ENCODE results near the gene ZNF254. TPM values are rescaled to one million over a fixed set of nuclear protein-coding genes. Genes with fewer than 3 reads are reported as not detected.
"Not testable (repeated sequence)": the region's sequence is repeated elsewhere in the genome, so short reads cannot be mapped to it uniquely, and the experiment has no call there.

ZNF254 gene
- total and polyA plus RNA-seq, 12 donors: 3.9 to 27.4 (median 15.3) TPM

DNA sequence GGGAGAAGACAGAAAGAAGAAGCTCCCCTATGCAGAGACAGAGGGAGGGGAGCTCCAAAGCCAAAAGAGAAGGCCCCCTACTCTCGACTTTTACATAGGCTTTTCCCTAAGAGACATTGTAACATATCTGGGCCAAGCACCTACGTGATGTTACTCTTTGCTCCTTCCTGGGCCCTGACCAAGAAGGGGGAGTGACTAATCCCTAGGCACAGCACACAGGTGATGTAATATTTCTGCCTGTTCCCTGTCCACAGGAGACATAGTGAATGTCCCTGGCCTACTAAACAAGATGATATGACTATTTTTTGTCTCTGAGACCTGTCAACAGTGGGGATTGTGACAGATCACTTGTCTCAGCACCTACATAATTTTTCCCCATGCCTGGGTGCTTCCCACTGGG is 15.9 kb upstream of the ZNF254 start:
- no peak overlapping the region for H3K27ac ChIP-seq
- no peak for TF ChIP-seq POLR2A (IDR thresholded peaks at IDR 0.05)
- TF ChIP-seq, protein P1, sequence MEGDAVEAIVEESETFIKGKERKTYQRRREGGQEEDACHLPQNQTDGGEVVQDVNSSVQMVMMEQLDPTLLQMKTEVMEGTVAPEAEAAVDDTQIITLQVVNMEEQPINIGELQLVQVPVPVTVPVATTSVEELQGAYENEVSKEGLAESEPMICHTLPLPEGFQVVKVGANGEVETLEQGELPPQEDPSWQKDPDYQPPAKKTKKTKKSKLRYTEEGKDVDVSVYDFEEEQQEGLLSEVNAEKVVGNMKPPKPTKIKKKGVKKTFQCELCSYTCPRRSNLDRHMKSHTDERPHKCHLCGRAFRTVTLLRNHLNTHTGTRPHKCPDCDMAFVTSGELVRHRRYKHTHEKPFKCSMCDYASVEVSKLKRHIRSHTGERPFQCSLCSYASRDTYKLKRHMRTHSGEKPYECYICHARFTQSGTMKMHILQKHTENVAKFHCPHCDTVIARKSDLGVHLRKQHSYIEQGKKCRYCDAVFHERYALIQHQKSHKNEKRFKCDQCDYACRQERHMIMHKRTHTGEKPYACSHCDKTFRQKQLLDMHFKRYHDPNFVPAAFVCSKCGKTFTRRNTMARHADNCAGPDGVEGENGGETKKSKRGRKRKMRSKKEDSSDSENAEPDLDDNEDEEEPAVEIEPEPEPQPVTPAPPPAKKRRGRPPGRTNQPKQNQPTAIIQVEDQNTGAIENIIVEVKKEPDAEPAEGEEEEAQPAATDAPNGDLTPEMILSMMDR (IDR thresholded peaks at IDR 0.05): no peak
- 69 to 81% (median 73%) methylated on average over 2 of the region's 2 CpGs for WGBS, 4 donors
- no peaks in the 10 kb centered on the region for H3K27me3 ChIP-seq
- H3K36me3 ChIP-seq (replicated peaks in 1 of 2): peaks cover 0 to 8% of the 10 kb centered on the region in 2 donors
- no peaks in the 10 kb centered on the region for H3K4me1 ChIP-seq (replicated peaks in 1 of 2)
- no peak overlapping the region for H3K4me3 ChIP-seq
- peak in 3 of 7 donors; percentile 18 to 29 (median 23) for DNase-seq
- intact Hi-C loops (cut with DNase I): no loop called here
- no peaks in the 10 kb centered on the region for H3K9me3 ChIP-seq (replicated peaks in 1 of 3)

DNA sequence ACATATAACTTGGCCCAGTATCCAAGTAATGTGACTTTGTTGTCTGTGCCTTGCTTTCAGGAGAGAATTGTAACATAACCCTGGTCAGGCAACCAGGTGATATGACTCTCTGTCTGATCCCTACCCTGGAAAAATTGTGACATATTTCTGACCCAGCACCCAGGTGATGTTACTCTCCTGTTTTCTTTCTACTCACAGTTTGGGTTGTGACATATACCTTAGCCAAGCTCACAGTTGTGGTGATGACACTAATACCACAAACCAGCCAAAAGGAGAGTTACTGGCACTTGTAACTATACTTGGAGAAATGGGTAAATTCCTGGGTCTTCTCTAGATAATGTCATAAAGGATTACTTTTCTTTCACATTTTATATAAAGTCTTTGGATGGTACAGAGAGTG is 14.3 kb upstream of the ZNF254 start:
- no peaks in the 10 kb centered on the region for H3K9me3 ChIP-seq (replicated peaks in 1 of 3)
- peaks cover 0 to 3% of the 10 kb centered on the region in 2 donors for H3K36me3 ChIP-seq (replicated peaks in 1 of 2)
- H3K4me3 ChIP-seq: no peak overlapping the region
- no peak overlapping the region for H3K27ac ChIP-seq
- intact Hi-C loops (cut with DNase I): no loop called here
- no peaks in the 10 kb centered on the region for H3K4me1 ChIP-seq (replicated peaks in 1 of 2)
- TF ChIP-seq, protein P1 (IDR thresholded peaks at IDR 0.05): no peak
- TF ChIP-seq POLR2A (IDR thresholded peaks at IDR 0.05): no peak
- no peak for DNase-seq
- H3K27me3 ChIP-seq: no peaks in the 10 kb centered on the region

DNA sequence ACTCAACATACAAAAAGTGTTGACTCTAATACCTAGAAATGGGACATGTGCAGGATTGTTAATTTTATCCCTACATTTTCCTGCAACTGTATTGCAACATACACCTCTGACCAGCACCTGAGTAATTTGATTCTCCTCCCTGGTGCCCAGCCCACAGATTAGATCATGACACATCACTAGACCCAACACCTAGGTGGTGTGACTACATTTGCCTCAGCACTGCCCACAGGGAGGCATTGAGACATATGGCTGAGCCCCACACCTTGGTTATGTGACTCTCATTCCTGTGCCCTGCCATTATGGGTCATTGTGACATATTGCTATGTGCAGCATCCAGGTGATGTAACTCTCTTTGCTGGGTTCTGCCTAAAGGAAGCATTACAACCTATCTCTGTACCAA is 13.2 kb upstream of the ZNF254 start:
- intact Hi-C loops (cut with DNase I): no loop called here
- Histone ChIP-seq H3K36me3 (replicated peaks in 1 of 2) (no peaks in the 10 kb centered on the region), H3K27ac (no peak overlapping the region), H3K27me3 (no peaks in the 10 kb centered on the region), H3K9me3 (replicated peaks in 1 of 3) (no peaks in the 10 kb centered on the region), H3K4me3 (no peak overlapping the region), H3K4me1 (replicated peaks in 1 of 2) (no peaks in the 10 kb centered on the region)
- TF ChIP-seq POLR2A (IDR thresholded peaks at IDR 0.05): no peak
- TF ChIP-seq, protein P1 (IDR thresholded peaks at IDR 0.05): no peak
- DNase-seq: peak in 1 of 7 donors; percentile 40

DNA sequence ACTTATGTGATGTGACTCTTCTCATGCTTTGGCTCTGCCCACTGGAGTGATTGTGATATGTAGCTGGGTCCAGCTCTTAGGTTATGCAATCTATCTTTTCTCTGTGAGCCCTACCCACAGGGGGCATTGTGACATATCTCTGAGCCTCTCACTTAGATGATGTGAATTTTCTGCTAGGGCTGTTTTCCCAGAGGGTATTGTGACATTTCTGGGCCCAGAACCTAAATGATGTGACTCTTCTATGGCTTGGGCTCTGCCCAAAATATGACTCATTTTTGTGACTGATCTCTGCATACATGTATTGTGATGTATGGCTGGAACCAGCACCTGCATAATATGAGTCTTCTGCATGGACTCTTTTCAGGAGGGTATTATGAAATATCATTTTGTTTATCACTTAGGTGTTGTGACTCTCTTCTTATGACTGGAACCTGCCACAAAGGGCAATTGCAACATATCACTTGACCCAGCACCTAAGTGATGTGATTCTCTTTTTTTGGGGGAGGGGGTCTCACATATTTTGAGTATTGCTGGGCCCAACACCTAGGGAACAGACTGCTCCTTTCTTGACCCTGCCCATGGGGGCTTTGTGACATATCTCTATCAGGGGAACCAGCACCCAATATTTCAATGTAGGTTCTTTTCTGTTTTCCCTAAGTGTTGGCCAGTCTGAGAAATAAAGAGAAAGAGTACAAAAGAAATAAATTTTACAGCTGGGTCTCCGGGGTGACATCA is 12.1 kb upstream of the ZNF254 start:
- intact Hi-C loops (cut with DNase I): no loop called here
- no peak for TF ChIP-seq POLR2A (IDR thresholded peaks at IDR 0.05)
- TF ChIP-seq, protein P1 (IDR thresholded peaks at IDR 0.05): no peak
- no peaks in the 10 kb centered on the region for H3K27me3 ChIP-seq
- no peak overlapping the region for H3K4me3 ChIP-seq
- no peak overlapping the region for H3K27ac ChIP-seq
- no peaks in the 10 kb centered on the region for H3K9me3 ChIP-seq (replicated peaks in 1 of 3)
- WGBS, 4 donors: 80 to 92% (median 90%) methylated on average over 1 of the region's 1 CpG
- peak in 1 of 7 donors; percentile 29 for DNase-seq
- no peaks in the 10 kb centered on the region for H3K36me3 ChIP-seq (replicated peaks in 1 of 2)
- no peaks in the 10 kb centered on the region for H3K4me1 ChIP-seq (replicated peaks in 1 of 2)

DNA sequence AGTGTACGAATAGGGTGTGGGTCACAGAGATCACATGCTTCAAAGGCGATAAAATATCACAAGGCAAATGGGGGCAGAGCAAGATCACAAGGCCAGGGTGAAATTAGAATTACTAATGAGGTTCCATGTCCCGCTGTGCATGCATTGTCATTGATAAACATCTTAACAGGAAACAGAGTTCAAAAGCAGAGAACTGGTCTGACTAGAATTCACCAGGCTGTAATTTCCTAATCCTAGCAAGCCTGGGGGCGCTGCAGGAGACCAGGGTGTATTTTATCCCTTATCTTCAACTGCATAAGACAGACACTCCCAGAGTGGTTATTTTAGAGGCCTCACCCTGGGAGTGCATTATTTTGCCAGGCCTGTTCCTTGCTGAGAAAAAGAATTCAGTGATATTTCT is 11.5 kb upstream of the ZNF254 start:
- H3K4me3 ChIP-seq; H3K4me1 ChIP-seq (replicated peaks in 1 of 2); H3K27ac ChIP-seq; intact Hi-C loops (cut with DNase I); H3K9me3 ChIP-seq (replicated peaks in 1 of 3); H3K27me3 ChIP-seq; H3K36me3 ChIP-seq (replicated peaks in 1 of 2): not testable (repeated sequence)
- 82 to 92% (median 88%) methylated on average over 4 of the region's 4 CpGs for WGBS, 4 donors
- peak in 2 of 7 donors; percentile 3 to 20 for DNase-seq
